ENCODE measurements around the gene SNHG17.
A peak's percentile ranks its signal among the peaks of the same experiment; 100 is the strongest.
"Not testable (repeated sequence)": the region's sequence is repeated elsewhere in the genome, so short reads cannot be mapped to it uniquely, and the experiment has no call there.

The SNHG17 gene

DNA sequence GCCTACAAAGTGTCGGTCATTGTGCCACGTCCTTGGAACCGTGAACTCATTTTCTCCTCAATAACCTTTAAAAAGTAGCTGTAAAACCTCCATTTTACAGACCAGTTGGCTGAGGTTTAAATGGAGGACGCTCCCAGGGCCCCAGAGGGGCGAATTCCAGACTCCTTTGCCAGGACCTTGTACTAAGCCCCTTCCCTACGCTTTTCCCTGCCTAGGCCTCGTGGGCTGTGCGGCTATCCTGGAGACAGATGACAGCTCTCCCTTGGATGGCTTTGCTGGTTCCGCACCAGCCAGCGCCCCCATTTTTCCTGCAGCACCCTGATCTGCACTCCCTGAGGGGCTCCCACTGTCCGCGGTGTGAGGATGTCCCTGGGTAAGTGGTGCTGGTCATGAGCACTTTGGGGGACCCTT lies 12.1 kb upstream of the SNHG17 start:
- DNase-seq (ENCODE audit: low spot score): no peak
- H3K27ac ChIP-seq: peak overlapping the region; percentile 55 to 87
- H3K4me3 ChIP-seq: peak overlapping the region; percentile 88
- TF ChIP-seq CTCF (IDR thresholded peaks at IDR 0.05): no peak

DNA sequence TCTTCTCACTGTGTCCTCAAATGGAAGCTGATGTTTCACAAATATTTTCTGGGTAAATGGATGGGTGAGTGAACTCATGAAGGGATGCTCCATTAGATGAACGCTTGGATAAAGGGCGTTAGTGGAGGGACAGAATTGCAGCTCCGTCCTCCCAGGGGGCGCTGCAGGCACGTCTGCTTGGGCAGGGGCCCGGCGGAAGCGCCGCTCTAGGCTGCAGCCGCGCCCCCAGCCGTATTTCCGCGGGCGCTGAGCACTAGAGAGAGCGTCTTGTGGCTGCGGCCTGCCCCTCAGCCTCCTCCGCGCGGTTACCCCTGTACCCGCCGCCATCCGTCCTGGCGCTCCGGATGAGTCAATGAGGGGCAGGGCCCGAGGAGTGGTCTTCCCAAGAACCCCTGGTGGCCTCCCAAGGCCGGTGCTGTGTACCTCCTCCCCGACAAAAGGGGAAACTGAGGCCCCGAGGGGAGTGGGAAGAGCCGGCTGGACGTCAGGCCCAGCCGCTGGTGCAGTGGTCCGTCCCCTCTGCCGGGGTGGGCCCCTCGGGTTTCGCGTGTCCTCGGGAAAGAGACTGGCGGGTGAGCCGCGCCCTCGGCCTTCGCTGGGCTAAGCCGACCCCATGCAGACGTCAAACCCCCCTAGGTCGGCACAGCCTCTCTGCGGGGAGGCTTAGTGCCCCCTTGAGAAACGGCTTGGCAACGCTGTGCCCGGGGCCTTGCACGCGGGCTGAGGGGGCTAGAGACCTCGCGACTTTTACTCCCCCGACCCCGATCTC lies 11.5 kb upstream of the SNHG17 start:
- peak; percentile 80 for TF ChIP-seq CTCF (IDR thresholded peaks at IDR 0.05)
- peak overlapping the region; percentile 55 to 87 for H3K27ac ChIP-seq
- DNase-seq (ENCODE audit: low spot score): peak; percentile 79
- peak overlapping the region; percentile 88 for H3K4me3 ChIP-seq

DNA sequence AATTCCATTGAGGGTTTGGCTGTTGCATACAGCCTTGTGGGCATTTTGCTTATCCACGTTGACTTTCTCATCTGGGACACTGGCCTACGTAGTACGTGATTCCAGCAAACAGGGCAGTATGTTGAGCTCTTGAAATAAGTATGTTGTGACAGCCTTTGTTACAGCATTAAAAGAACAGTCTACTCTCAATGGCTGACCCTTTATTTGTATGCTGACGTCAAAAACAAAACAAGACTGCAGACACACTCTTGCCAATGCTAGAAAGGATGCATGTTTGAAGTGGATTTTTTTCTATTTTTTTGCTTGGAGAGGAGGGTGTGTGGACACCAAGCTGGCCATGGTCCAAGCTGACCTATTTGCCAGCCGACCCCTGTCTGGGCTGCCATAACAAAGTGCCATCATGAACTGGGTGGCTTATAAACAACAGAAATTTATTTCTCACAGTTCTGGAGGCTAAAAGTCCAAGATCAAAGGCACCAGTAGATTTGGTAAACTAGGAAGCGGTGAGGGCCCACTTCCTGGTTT lies 10.8 kb upstream of the SNHG17 start:
- no peak for TF ChIP-seq CTCF (IDR thresholded peaks at IDR 0.05)
- peak overlapping the region; percentile 88 for H3K4me3 ChIP-seq
- DNase-seq (ENCODE audit: low spot score): no peak
- H3K27ac ChIP-seq: peak overlapping the region; percentile 55 to 87

DNA sequence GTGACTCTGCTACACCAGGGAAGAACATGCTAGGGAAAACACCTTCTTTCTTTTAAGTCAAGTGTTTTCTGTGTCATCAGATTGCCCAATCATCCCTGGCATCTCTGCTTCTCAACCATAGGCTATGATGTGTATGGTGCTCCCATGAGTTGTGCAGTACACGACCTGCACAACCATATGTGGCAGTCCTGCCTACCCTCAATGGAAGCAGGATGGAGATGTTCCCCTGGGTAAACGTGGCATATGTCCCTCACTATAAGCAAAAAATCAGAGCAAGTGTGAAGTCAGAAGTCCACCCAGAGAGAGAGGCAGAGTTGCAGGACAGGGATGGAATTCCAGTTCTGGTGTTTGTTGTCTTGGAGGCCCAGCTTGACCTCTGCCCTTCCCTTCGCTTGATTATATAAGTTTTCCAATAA lies 10.3 kb upstream of the SNHG17 start:
- H3K27ac ChIP-seq: no peak overlapping the region
- no peak overlapping the region for H3K4me3 ChIP-seq
- TF ChIP-seq CTCF (IDR thresholded peaks at IDR 0.05): no peak
- no peak for DNase-seq (ENCODE audit: low spot score)

GRCh38 chr20:38441916-38442315 lies 6.8 kb upstream of the SNHG17 start:
- no peak for TF ChIP-seq CTCF (IDR thresholded peaks at IDR 0.05)
- no peak overlapping the region for H3K4me3 ChIP-seq
- DNase-seq (ENCODE audit: low spot score): no peak
- no peak overlapping the region for H3K27ac ChIP-seq

GRCh38 chr20:38441110-38441509 lies 6.0 kb upstream of the SNHG17 start:
- DNase-seq (ENCODE audit: low spot score); H3K4me3 ChIP-seq; H3K27ac ChIP-seq: not testable (repeated sequence)

DNA sequence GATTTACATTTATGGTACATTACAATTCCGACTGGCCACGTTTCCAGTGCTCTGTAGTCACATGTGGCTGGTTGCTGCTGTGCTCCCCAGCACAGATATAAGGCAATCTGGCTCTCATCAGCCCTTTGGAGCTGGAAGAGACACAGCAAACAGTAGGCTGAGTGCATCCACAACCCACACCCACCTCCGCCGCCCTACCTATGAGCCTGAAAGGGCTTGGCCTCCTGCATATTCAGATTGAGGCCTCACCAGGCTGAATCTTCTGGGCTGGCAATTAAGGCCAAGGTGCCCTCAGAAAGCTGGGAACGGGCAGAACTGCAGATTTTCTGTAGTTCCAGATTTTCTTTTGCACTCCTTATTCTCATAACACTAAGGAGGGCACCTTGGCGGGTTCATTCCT lies 2.7 kb upstream of the SNHG17 start:
- H3K27ac ChIP-seq: no peak overlapping the region
- H3K4me3 ChIP-seq: no peak overlapping the region
- DNase-seq (ENCODE audit: low spot score): no peak
- no peak for TF ChIP-seq CTCF (IDR thresholded peaks at IDR 0.05)
